ENCODE measurements around the gene XXYLT1.

The XXYLT1 gene

DNA sequence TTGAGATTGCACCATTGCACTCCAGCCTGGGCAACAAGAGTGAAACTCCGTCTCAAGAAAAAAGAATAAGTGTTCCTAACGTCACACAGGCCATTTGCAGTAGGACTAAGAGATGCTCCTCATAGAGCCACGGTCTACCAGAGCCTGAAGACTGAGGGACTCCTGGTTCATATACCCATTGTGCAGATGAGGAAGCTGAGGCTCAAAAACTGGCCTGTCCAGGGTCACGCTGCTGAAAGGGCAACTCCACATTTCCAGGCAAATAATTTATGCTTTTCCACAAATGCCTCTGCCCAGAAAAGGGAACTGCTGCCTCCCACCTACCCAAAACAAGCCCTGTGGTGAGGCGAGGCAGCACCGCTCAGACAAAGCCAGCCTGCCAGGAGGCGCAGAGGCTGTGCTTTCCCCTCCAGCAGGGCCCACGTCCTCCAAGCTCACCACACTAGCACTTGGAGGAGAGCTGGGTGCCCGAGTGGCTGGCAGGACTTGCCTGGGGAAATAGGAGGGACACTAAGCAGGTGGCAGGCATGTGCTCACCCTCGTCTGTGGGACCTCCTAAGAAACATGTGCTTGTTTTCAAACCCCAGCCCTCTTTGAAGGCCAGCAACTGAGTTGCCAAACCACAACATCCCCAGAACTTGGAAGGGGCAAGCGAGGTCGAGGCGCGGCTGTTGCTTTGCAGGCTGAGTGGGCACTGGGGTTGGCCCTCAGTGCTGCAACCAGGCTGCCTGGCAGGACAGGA is 195.6 kb downstream of the XXYLT1 start:
- Mint-ChIP-seq H3K27me3 (no peaks in the 10 kb centered on the region), H3K27ac (no peak overlapping the region), H3K4me3 (no peak overlapping the region), H3K36me3 (no peaks in the 10 kb centered on the region), H3K4me1 (no peaks in the 10 kb centered on the region), H3K9me3 (no peaks in the 10 kb centered on the region)

GRCh38 chr3:195073866-195074860 is 196.8 kb downstream of the XXYLT1 start:
- H3K36me3 Mint-ChIP-seq = no peaks in the 10 kb centered on the region
- H3K4me1 Mint-ChIP-seq = no peaks in the 10 kb centered on the region
- no peak overlapping the region for H3K4me3 Mint-ChIP-seq
- H3K9me3 Mint-ChIP-seq = no peaks in the 10 kb centered on the region
- no peaks in the 10 kb centered on the region for H3K27me3 Mint-ChIP-seq
- H3K27ac Mint-ChIP-seq = no peak overlapping the region

DNA sequence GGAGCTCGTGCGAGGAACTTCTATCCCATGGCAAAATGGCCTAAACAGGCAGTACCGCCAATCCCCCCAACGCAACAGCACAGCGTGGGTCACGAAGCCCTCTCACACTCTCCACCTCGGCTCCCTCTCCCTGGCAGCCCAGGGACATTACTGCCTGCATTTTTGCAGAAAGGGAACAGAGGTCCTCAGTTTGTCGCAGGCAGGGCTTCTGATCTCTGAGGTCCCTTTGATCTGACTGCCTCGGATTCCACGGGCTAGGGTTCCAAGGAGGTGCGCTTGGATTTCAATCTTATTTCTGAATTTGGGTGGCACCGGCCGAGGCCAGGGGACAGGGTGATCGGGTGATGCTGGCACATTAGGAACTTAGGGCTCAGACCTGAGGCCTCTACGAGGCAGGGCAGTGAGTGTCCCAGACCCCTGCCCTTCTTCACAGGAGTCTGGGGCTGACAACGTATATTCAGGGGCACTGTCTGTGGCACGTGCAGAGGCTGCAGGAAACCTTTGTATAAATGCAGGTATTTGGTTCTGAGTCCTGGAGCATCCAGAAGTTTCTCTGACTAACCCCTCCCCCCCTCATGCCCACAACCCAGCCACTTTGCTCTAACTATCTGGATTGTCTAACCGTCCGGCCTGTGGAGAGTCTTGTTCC is 197.9 kb downstream of the XXYLT1 start:
- H3K36me3 Mint-ChIP-seq = peaks cover 1% of the 10 kb centered on the region
- no peak overlapping the region for H3K4me3 Mint-ChIP-seq
- no peaks in the 10 kb centered on the region for H3K27me3 Mint-ChIP-seq
- H3K4me1 Mint-ChIP-seq = no peaks in the 10 kb centered on the region
- H3K9me3 Mint-ChIP-seq = no peaks in the 10 kb centered on the region
- H3K27ac Mint-ChIP-seq = no peak overlapping the region

DNA sequence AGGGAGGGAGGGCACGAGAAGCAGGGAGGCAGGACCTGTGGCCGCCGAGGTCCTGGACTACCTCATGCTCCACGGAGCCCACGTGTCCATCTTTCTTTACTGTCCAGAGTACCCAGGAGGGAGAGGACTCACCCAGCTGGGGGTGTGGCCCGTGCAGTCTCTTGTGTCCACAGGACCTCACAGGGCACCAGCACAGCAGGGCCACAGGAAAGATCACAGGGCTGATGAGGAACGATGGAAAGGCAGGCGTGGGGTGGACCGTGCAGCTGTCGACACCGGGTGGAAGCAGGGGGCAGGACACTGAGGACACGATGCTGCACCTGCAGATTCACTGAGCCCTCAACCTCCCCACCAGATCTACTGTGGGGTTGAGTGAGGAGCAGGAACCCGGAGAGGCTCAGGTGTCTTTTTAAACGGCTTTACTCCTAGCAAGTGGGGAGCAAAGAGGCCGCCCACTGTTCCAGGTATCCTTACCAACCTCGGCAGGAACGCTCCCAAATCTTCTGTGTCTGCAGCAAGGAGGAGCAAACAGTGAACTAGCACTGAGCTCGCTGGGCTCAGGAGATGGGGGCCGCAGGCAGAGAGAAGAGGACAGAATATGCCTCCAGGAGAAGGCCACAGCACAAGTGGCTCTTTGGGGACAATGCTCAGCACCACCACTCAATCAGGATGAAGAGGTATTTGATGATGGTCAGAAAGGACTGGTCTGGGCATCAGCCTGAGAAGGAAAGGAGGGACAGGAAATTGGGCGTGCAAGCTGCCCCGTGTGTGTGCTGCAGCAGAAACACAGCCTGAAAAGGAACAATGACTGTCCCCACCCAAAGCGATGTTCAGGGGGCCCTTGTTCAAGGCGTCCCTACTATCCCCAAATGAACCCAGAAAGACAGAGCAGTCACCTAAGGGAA is 198.8 kb downstream of the XXYLT1 start:
- no peak overlapping the region for H3K27ac Mint-ChIP-seq
- no peaks in the 10 kb centered on the region for H3K27me3 Mint-ChIP-seq
- no peak overlapping the region for H3K4me3 Mint-ChIP-seq
- H3K9me3 Mint-ChIP-seq = no peaks in the 10 kb centered on the region
- H3K36me3 Mint-ChIP-seq = peaks cover 1% of the 10 kb centered on the region
- H3K4me1 Mint-ChIP-seq = no peaks in the 10 kb centered on the region

GRCh38 chr3:195071011-195071728 is 199.8 kb downstream of the XXYLT1 start:
- Mint-ChIP-seq H3K4me3 (no peak overlapping the region), H3K27ac (no peak overlapping the region), H3K4me1 (no peaks in the 10 kb centered on the region), H3K9me3 (no peaks in the 10 kb centered on the region), H3K27me3 (no peaks in the 10 kb centered on the region), H3K36me3 (peaks cover 1% of the 10 kb centered on the region)

DNA sequence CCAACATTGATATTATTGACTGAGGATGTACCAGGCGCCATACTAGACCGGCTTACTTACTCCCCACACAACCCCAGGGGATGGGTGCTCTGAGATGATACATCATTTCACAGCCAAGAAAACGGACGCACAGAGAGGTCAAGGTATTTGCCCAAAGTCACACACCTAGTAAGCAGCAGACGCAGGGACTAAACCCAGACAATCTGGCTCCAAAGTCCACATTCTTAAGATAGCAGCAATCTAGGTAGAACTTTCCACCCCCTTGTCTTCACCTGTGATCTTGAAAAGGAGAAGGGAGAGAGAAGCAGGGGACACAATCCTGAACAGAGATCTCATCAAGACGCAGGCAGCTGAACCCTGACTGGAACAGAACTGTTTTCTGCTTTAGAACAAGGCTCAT is 200.6 kb downstream of the XXYLT1 start:
- no peaks in the 10 kb centered on the region for H3K9me3 Mint-ChIP-seq
- H3K27ac Mint-ChIP-seq = no peak overlapping the region
- peaks cover 1% of the 10 kb centered on the region for H3K36me3 Mint-ChIP-seq
- no peak overlapping the region for H3K4me3 Mint-ChIP-seq
- no peaks in the 10 kb centered on the region for H3K4me1 Mint-ChIP-seq
- no peaks in the 10 kb centered on the region for H3K27me3 Mint-ChIP-seq

DNA sequence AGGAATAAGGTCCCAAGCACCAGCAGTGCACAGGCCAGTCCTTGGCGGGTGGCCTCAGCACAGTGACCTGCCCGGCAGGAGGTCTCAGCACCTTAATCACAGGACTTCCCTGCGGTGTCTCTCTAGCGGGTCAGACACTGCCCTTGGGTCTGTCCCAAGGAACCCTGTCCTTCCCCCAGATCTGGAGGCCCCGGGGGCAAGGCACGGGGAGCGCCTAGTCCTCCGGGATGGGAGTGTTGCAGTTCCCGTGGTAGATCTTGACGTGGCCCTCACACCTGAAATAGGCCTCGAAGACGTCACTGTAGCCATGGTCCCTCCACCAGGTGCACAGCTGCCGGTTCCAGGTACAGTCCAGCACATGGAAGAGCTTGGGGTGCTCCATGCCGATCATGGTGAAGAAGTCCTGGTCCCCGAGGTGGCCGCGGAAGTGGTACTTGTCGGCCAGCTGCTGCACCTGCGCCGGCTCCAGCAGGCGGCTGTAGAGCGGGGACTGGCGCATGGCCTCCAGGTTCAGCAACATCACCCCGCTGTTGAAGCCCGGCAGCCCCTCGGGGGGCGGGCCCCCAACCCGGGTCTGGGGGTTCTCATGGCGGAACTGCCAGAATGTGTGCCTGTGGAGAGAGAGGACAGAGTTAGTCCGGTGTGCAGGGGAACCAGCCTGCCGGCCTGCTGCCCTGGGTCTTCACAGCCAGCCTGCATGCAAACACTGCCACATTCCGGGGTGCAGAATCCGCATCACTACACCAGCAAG is 201.3 kb downstream of the XXYLT1 start:
- H3K4me3 Mint-ChIP-seq = no peak overlapping the region
- no peaks in the 10 kb centered on the region for H3K4me1 Mint-ChIP-seq
- no peaks in the 10 kb centered on the region for H3K9me3 Mint-ChIP-seq
- no peaks in the 10 kb centered on the region for H3K27me3 Mint-ChIP-seq
- no peak overlapping the region for H3K27ac Mint-ChIP-seq
- peaks cover 1% of the 10 kb centered on the region for H3K36me3 Mint-ChIP-seq

GRCh38 chr3:195068084-195069080 is 202.6 kb downstream of the XXYLT1 start:
- Mint-ChIP-seq H3K9me3 (no peaks in the 10 kb centered on the region), H3K4me3 (no peak overlapping the region), H3K27ac (no peak overlapping the region), H3K4me1 (no peaks in the 10 kb centered on the region), H3K36me3 (peaks cover 1% of the 10 kb centered on the region), H3K27me3 (no peaks in the 10 kb centered on the region)

GRCh38 chr3:195066441-195066841 is 204.5 kb downstream of the XXYLT1 start:
- H3K36me3 Mint-ChIP-seq = peaks cover 1% of the 10 kb centered on the region
- H3K4me3 Mint-ChIP-seq = no peak overlapping the region
- no peaks in the 10 kb centered on the region for H3K27me3 Mint-ChIP-seq
- H3K27ac Mint-ChIP-seq = no peak overlapping the region
- H3K4me1 Mint-ChIP-seq = no peaks in the 10 kb centered on the region
- no peaks in the 10 kb centered on the region for H3K9me3 Mint-ChIP-seq

DNA sequence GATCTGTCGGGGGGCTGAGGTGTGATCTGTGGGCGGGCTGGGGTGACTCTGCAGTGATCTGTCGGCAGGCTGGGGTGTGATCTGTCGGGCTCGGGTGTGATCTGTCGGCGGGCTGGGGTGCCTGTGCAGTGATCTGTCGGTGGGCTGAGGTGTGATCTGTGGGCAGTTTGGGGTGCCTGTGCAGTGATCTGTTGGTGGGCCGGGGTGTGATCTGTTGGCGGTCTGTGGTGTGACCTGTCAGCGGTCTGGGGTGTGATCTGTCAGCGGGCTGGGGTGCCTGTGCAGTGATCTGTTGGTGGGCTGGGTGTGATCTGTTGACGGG is 205.1 kb downstream of the XXYLT1 start:
- no peaks in the 10 kb centered on the region for H3K9me3 Mint-ChIP-seq
- H3K27me3 Mint-ChIP-seq = no peaks in the 10 kb centered on the region
- no peak overlapping the region for H3K27ac Mint-ChIP-seq
- H3K36me3 Mint-ChIP-seq = peaks cover 1% of the 10 kb centered on the region
- no peaks in the 10 kb centered on the region for H3K4me1 Mint-ChIP-seq
- no peak overlapping the region for H3K4me3 Mint-ChIP-seq

DNA sequence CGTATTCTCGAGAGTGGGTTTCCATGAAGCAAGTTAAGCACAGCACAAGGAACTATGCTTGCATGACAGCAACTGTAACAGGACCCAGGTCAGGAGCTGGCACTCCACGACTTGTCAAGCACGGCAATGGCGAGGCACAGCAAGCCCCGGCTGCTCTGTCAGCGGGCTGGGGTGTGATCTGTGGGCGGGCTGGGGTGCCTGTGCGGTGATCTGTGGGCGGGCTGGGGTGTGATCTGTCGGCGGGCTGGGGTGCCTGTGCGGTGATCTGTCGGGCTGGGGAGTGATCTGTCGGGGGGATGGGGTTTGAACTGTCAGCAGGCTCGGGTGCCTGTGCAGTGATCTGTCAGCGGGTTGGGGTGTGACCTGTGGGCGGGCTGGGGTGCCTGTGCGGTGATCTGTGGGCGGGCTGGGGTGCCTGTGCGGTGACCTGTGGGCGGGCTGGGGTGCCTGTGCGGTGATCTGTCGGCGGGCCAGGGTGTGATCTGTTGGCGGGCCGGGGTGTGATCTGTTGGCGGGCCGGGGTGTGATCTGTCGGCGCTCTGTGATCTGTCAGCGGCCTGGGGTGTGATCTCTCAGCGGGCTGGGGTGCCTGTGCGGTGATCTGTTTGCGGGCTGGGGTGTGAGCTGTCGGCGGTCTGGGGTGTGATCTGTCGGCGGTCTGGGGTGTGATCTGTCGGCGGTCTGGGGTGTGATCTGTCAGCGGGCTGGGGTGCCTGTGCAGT is 205.7 kb downstream of the XXYLT1 start:
- Mint-ChIP-seq H3K36me3 (peaks cover 1% of the 10 kb centered on the region), H3K27me3 (no peaks in the 10 kb centered on the region), H3K4me3 (no peak overlapping the region), H3K9me3 (no peaks in the 10 kb centered on the region), H3K4me1 (no peaks in the 10 kb centered on the region), H3K27ac (no peak overlapping the region)

DNA sequence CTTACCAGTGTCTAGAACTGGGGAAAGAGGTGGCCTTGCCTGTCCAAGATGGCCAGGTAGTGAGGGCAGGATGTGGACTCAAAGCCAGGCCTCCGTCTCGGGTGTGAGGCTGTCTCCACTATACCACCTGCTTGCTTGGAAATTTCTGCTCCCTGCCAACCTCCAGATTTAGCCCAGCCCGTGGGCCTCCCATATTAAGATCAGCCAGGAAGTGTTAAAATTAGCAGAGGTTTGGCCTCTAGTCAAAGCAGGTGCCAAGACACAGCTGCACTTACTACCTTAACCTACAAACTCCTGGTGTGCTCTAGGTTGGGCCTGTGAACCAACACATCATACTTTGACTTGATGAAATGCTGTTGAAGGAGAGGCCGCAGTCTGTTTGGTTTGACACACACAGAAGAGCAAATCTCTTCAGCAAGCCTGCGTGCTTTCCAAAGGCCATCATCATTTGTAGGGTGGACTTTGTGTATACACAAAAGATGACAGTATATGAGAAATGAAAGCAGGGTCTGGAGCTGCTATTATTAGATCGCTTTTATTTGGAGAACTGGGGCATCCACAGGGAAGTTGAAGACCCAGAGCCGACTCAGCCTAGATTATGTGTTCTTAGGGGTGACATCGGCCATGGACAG is 206.5 kb downstream of the XXYLT1 start:
- Mint-ChIP-seq H3K4me3 (no peak overlapping the region), H3K27ac (no peak overlapping the region), H3K4me1 (no peaks in the 10 kb centered on the region), H3K36me3 (peaks cover 1% of the 10 kb centered on the region), H3K27me3 (no peaks in the 10 kb centered on the region), H3K9me3 (no peaks in the 10 kb centered on the region)

All from activated naive CD4-positive, alpha-beta T cell treated with anti-CD3 and anti-CD28 coated beads, Interleukin-2, amount 50 U/mL, for 24 hours (primary cell).